ENCODE results near the gene ZNF652. TPM values are rescaled to one million over a fixed set of nuclear protein-coding genes. Genes with fewer than 3 reads are reported as not detected.

The ZNF652 gene
- total RNA-seq, 1 donor from 2014 or later = 26.8 TPM

- Histone ChIP-seq H3K9me3 (ENCODE audit: insufficient read depth, low read depth, low read length) (no peaks in the 10 kb centered on the region), H3K4me3 (ENCODE audit: insufficient read depth, low read depth, low read length) (no peak overlapping the region), H3K4me1 (ENCODE audit: insufficient read depth, low read length) (no peaks in the 10 kb centered on the region), H4K20me1 (ENCODE audit: insufficient read depth, low read length) (no peaks in the 10 kb centered on the region), H3K27me3 (ENCODE audit: insufficient read depth, low read length) (no peaks in the 10 kb centered on the region), H3K27ac (ENCODE audit: low read depth, low read length) (no peak overlapping the region), H3K9ac (ENCODE audit: low read length) (no peak overlapping the region), H3K36me3 (ENCODE audit: insufficient read depth, low read length) (no peaks in the 10 kb centered on the region), H3K4me2 (ENCODE audit: low read length) (no peak overlapping the region), H3K79me2 (ENCODE audit: insufficient read depth, low read length) (no peaks in the 10 kb centered on the region), H2AFZ (ENCODE audit: low read depth, low read length) (no peak overlapping the region)
- FAIRE-seq (no peak), DNase-seq (ENCODE audit: low read depth) (no peak)
- Mint-ChIP-seq H3K9me3 (ENCODE audit: unreplicated experiment) (no peaks in the 10 kb centered on the region), H3K27ac (ENCODE audit: unreplicated experiment) (no peak overlapping the region), H3K4me1 (ENCODE audit: low read depth, unreplicated experiment) (no peaks in the 10 kb centered on the region), H3K36me3 (ENCODE audit: low read depth, unreplicated experiment) (no peaks in the 10 kb centered on the region), H3K27me3 (ENCODE audit: low read depth, unreplicated experiment) (peaks cover 22% of the 10 kb centered on the region), H3K4me3 (ENCODE audit: unreplicated experiment) (no peak overlapping the region)
- TF ChIP-seq CTCF (IDR thresholded peaks at IDR 0.05; ENCODE audit: insufficient read depth, low read depth, low read length) = no peak
- no peak for TF ChIP-seq EZH2 (IDR thresholded peaks at IDR 0.05; ENCODE audit: insufficient read depth, low read length)
Observed at GRCh38 chr17:49252148-49252695, 109.8 kb downstream of the ZNF652 start.

- Mint-ChIP-seq H3K4me1 (ENCODE audit: low read depth, unreplicated experiment) (no peaks in the 10 kb centered on the region), H3K36me3 (ENCODE audit: low read depth, unreplicated experiment) (no peaks in the 10 kb centered on the region), H3K4me3 (ENCODE audit: unreplicated experiment) (no peak overlapping the region), H3K27me3 (ENCODE audit: low read depth, unreplicated experiment) (peaks cover 22% of the 10 kb centered on the region), H3K27ac (ENCODE audit: unreplicated experiment) (no peak overlapping the region), H3K9me3 (ENCODE audit: unreplicated experiment) (no peaks in the 10 kb centered on the region)
- TF ChIP-seq EZH2 (IDR thresholded peaks at IDR 0.05; ENCODE audit: insufficient read depth, low read length) (no peak), CTCF (IDR thresholded peaks at IDR 0.05; ENCODE audit: insufficient read depth, low read depth, low read length) (no peak)
- no peaks in the 10 kb centered on the region for H3K79me2 ChIP-seq (ENCODE audit: insufficient read depth, low read length)
- no peak for DNase-seq (ENCODE audit: low read depth)
- no peak overlapping the region for H2AFZ ChIP-seq (ENCODE audit: low read depth, low read length)
- H3K27me3 ChIP-seq (ENCODE audit: insufficient read depth, low read length) = no peaks in the 10 kb centered on the region
- H3K27ac ChIP-seq (ENCODE audit: low read depth, low read length) = no peak overlapping the region
- H3K36me3 ChIP-seq (ENCODE audit: insufficient read depth, low read length) = no peaks in the 10 kb centered on the region
- no peak overlapping the region for H3K4me3 ChIP-seq (ENCODE audit: insufficient read depth, low read depth, low read length)
- H3K9me3 ChIP-seq (ENCODE audit: insufficient read depth, low read depth, low read length) = no peaks in the 10 kb centered on the region
- no peaks in the 10 kb centered on the region for H3K4me1 ChIP-seq (ENCODE audit: insufficient read depth, low read length)
- no peak for FAIRE-seq
- no peaks in the 10 kb centered on the region for H4K20me1 ChIP-seq (ENCODE audit: insufficient read depth, low read length)
- H3K4me2 ChIP-seq (ENCODE audit: low read length) = no peak overlapping the region
- H3K9ac ChIP-seq (ENCODE audit: low read length) = no peak overlapping the region
Observed at GRCh38 chr17:49249890-49250522, 112.0 kb downstream of the ZNF652 start.

- Histone ChIP-seq H4K20me1 (ENCODE audit: insufficient read depth, low read length) (no peaks in the 10 kb centered on the region), H3K9ac (ENCODE audit: low read length) (no peak overlapping the region), H2AFZ (ENCODE audit: low read depth, low read length) (peak overlapping the region; percentile 9), H3K27me3 (ENCODE audit: insufficient read depth, low read length) (no peaks in the 10 kb centered on the region), H3K4me3 (ENCODE audit: insufficient read depth, low read depth, low read length) (no peak overlapping the region), H3K36me3 (ENCODE audit: insufficient read depth, low read length) (no peaks in the 10 kb centered on the region), H3K9me3 (ENCODE audit: insufficient read depth, low read depth, low read length) (no peaks in the 10 kb centered on the region), H3K79me2 (ENCODE audit: insufficient read depth, low read length) (no peaks in the 10 kb centered on the region), H3K27ac (ENCODE audit: low read depth, low read length) (no peak overlapping the region), H3K4me1 (ENCODE audit: insufficient read depth, low read length) (no peaks in the 10 kb centered on the region), H3K4me2 (ENCODE audit: low read length) (no peak overlapping the region)
- no peaks in the 10 kb centered on the region for H3K4me1 Mint-ChIP-seq (ENCODE audit: low read depth, unreplicated experiment)
- no peak for FAIRE-seq
- no peak overlapping the region for H3K27ac Mint-ChIP-seq (ENCODE audit: unreplicated experiment)
- no peaks in the 10 kb centered on the region for H3K9me3 Mint-ChIP-seq (ENCODE audit: unreplicated experiment)
- TF ChIP-seq EZH2 (IDR thresholded peaks at IDR 0.05; ENCODE audit: insufficient read depth, low read length) (no peak), CTCF (IDR thresholded peaks at IDR 0.05; ENCODE audit: insufficient read depth, low read depth, low read length) (no peak)
- no peaks in the 10 kb centered on the region for H3K36me3 Mint-ChIP-seq (ENCODE audit: low read depth, unreplicated experiment)
- H3K4me3 Mint-ChIP-seq (ENCODE audit: unreplicated experiment) = no peak overlapping the region
- H3K27me3 Mint-ChIP-seq (ENCODE audit: low read depth, unreplicated experiment) = peaks cover 22% of the 10 kb centered on the region
- DNase-seq (ENCODE audit: low read depth) = no peak
Observed at GRCh38 chr17:49249292-49249794, 112.7 kb downstream of the ZNF652 start.

Data from astrocyte (in vitro differentiated cells and primary cell).